Glutamatergic neuron (in vitro differentiated cells): ENCODE data around the gene PRKG1. TPM values are rescaled to one million over a fixed set of nuclear protein-coding genes. Genes with fewer than 3 reads are reported as not detected.

Experiments
- DNase-seq: peaks from one replicate; pipeline ENCODE4 v3.0.0; 2022
- H3K27ac Mint-ChIP-seq: one replicate; pipeline ENCODE4 v1.8.0; 2020; ENCODE audit warnings: mild to moderate bottlenecking, mixed read lengths, inconsistent platforms; ENCODE audit not compliant: unreplicated experiment
- H3K27me3 Mint-ChIP-seq: one replicate; pipeline ENCODE4 v1.8.0; 2020; ENCODE audit warnings: mild to moderate bottlenecking, moderate library complexity, mixed read lengths, inconsistent platforms; ENCODE audit not compliant: unreplicated experiment
- H3K36me3 Mint-ChIP-seq: one replicate; pipeline ENCODE4 v1.8.0; 2020; ENCODE audit warnings: mild to moderate bottlenecking, mixed read lengths, inconsistent platforms; ENCODE audit not compliant: unreplicated experiment
- H3K4me1 Mint-ChIP-seq: one replicate; pipeline ENCODE4 v1.8.0; 2020; ENCODE audit warnings: mild to moderate bottlenecking, low read depth, mixed read lengths, inconsistent platforms; ENCODE audit not compliant: unreplicated experiment
- H3K4me3 Mint-ChIP-seq: one replicate; pipeline ENCODE4 v1.8.0; 2020; ENCODE audit warnings: mild to moderate bottlenecking, mixed read lengths, inconsistent platforms; ENCODE audit not compliant: unreplicated experiment
- H3K9me3 Mint-ChIP-seq: one replicate; pipeline ENCODE4 v1.8.0; 2020; ENCODE audit warnings: mild to moderate bottlenecking, moderate library complexity, mixed read lengths, inconsistent platforms; ENCODE audit not compliant: unreplicated experiment
- total RNA-seq: library from RNA; stranded (reverse); fragmentation: NEBNext Ultra II Directional; extraction: Animal tissue kit (Norgen Biotek cat#: 25700); gene quantifications from one replicate; pipeline ENCODE4 v1.2.1, GENCODE V29; 2021; ENCODE audit not compliant: unreplicated experiment
- TF ChIP-seq, protein P1 (sequence below): fragments of 200-600 bp; sonication (generic); IDR thresholded peaks from one replicate; pipeline ENCODE4 v1.5.0; 2021; ENCODE audit not compliant: partially characterized antibody, unreplicated experiment

PRKG1 gene
- total RNA-seq, 1 donor from 2014 or later = 52.7 TPM

DNA sequence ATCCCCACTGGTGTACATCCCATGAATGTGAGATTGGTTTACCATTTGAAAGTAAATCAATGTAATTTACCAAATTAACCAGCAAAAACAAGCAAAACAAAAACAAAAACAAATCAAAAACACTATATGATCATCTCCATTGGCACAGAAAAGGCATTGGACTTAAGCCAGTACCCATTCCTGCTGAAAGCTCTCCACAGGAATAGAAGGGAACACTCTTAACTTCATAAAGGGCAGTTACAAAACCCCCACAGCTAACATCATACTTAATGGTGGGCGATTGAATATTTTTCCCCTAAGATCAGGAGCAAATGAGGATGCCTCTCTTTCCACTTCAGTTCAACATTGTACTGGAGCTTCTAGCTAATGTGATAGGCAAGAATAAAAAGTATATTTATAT is 34.1 kb downstream of the PRKG1 start:
- no peaks in the 10 kb centered on the region for H3K27me3 Mint-ChIP-seq
- no peak for DNase-seq
- TF ChIP-seq, protein P1, sequence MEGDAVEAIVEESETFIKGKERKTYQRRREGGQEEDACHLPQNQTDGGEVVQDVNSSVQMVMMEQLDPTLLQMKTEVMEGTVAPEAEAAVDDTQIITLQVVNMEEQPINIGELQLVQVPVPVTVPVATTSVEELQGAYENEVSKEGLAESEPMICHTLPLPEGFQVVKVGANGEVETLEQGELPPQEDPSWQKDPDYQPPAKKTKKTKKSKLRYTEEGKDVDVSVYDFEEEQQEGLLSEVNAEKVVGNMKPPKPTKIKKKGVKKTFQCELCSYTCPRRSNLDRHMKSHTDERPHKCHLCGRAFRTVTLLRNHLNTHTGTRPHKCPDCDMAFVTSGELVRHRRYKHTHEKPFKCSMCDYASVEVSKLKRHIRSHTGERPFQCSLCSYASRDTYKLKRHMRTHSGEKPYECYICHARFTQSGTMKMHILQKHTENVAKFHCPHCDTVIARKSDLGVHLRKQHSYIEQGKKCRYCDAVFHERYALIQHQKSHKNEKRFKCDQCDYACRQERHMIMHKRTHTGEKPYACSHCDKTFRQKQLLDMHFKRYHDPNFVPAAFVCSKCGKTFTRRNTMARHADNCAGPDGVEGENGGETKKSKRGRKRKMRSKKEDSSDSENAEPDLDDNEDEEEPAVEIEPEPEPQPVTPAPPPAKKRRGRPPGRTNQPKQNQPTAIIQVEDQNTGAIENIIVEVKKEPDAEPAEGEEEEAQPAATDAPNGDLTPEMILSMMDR = no peak
- H3K9me3 Mint-ChIP-seq = peaks cover 3% of the 10 kb centered on the region
- no peaks in the 10 kb centered on the region for H3K4me1 Mint-ChIP-seq
- no peak overlapping the region for H3K4me3 Mint-ChIP-seq
- no peaks in the 10 kb centered on the region for H3K36me3 Mint-ChIP-seq
- no peak overlapping the region for H3K27ac Mint-ChIP-seq

DNA sequence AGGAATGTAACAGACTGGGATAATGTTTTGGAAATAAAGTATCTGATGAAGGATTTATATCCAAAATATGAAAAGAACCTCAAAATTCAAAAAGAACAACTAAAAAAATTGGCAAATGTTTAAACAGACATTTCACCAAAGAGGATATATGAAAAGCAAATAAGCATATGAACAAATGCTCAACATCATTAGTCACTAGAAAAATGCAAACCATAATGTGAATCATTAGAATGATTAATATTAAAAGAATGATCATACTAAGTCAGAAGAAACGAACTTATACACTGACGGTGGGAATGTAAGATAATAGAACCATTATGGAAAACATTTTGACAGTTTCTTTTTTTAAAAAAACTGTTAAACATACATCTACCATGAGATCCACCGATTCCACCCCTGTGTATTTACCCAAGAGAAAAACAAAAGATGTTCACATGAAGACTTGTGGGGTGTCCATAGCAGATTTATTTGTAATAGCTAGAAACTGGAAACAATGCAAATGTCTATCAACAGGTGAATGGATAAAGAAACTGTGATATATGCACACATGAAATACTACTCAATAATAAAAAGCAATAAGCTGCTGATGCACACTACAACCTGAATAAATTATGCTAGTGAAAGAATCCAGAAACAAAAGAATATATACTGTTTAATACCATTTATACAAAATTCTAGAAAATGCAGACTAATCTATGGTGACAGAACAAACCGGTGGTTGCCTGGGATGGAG is 35.7 kb downstream of the PRKG1 start:
- no peak for DNase-seq
- H3K4me1 Mint-ChIP-seq = peaks cover 6% of the 10 kb centered on the region
- H3K4me3 Mint-ChIP-seq = no peak overlapping the region
- TF ChIP-seq, protein P1 = no peak
- no peaks in the 10 kb centered on the region for H3K36me3 Mint-ChIP-seq
- H3K9me3 Mint-ChIP-seq = peaks cover 4% of the 10 kb centered on the region
- no peaks in the 10 kb centered on the region for H3K27me3 Mint-ChIP-seq
- no peak overlapping the region for H3K27ac Mint-ChIP-seq

DNA sequence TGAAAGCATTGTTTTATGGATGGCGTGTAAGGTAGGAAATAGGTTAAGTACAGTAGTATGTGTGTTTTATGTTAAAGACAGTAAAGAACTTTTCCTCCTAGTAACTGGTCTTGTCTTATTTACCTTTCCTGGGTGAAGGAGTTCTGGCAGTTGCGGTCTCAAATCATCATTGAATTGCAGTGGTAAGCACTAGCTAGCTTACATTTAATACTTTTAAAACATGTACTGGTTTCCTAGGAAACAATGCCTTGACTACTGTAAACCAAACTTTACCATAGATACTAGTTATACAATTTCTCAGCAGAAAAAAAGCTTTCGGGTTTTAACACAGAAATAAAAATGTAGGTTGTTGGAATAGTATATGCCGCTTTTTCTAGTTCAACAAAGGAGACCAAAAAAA is 37.7 kb downstream of the PRKG1 start:
- no peak overlapping the region for H3K27ac Mint-ChIP-seq
- TF ChIP-seq, protein P1 = no peak
- no peak overlapping the region for H3K4me3 Mint-ChIP-seq
- peaks cover 6% of the 10 kb centered on the region for H3K4me1 Mint-ChIP-seq
- no peaks in the 10 kb centered on the region for H3K27me3 Mint-ChIP-seq
- H3K36me3 Mint-ChIP-seq = peaks cover 5% of the 10 kb centered on the region
- H3K9me3 Mint-ChIP-seq = peaks cover 4% of the 10 kb centered on the region
- DNase-seq = no peak

DNA sequence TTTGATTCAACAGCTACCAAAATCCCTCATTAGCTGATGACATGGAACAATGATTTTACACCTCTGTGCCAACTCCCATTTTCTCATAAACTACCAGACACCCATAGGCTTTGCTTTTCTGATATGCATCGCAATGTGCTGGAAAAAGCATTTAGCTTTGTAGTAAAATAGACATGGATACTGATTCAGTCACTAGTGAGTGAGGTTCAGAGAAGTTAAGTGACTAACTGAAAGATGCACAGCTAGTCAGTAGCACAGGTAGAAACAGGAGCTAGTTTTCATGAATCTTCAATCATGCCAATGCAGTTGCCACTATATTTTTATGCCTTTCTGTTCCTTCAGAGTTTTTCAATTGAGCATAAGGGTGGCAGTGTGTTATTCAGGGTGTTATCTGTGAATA is 38.7 kb downstream of the PRKG1 start:
- TF ChIP-seq, protein P1 = no peak
- no peak for DNase-seq
- peaks cover 5% of the 10 kb centered on the region for H3K36me3 Mint-ChIP-seq
- H3K4me3 Mint-ChIP-seq = no peak overlapping the region
- peaks cover 3% of the 10 kb centered on the region for H3K9me3 Mint-ChIP-seq
- no peak overlapping the region for H3K27ac Mint-ChIP-seq
- peaks cover 9% of the 10 kb centered on the region for H3K4me1 Mint-ChIP-seq
- no peaks in the 10 kb centered on the region for H3K27me3 Mint-ChIP-seq

DNA sequence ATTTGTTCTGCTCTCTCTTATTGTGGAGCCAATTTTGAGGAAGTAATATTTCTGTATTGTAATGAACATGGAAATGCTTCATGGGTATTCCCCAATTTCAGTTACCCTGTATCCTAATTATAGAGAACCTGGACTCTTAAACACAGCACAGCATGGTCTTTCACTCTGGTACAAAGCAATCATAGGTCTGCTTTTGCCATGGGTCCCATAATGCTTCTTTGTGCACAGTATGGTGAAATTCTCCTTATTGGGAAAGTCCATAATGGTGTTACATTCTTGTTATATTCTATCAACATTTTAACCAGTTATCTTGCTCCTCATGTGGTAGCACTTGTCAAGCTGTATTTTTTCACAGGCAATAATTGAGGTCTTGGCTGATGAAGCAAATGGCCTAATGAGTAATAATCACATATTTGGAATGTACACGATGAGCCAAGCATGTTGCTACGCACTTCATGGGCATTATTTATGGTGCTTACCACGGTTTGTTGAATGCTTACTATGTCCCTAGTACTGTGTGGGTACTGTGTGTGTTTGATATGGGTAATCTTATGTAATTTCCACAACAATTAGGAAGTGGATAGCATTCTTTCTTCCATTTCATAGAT is 42.9 kb downstream of the PRKG1 start:
- Mint-ChIP-seq H3K4me3 (no peak overlapping the region), H3K27me3 (no peaks in the 10 kb centered on the region), H3K36me3 (peaks cover 5% of the 10 kb centered on the region), H3K9me3 (peaks cover 4% of the 10 kb centered on the region), H3K4me1 (peaks cover 19% of the 10 kb centered on the region), H3K27ac (no peak overlapping the region)
- TF ChIP-seq, protein P1 = no peak
- no peak for DNase-seq
